ENCODE measurements around the gene CCDC175. TPM values are rescaled to one million over a fixed set of nuclear protein-coding genes. Genes with fewer than 3 reads are reported as not detected.

Gene CCDC175
- total RNA-seq, 1 experiment from 2014 or later = not detected

DNA sequence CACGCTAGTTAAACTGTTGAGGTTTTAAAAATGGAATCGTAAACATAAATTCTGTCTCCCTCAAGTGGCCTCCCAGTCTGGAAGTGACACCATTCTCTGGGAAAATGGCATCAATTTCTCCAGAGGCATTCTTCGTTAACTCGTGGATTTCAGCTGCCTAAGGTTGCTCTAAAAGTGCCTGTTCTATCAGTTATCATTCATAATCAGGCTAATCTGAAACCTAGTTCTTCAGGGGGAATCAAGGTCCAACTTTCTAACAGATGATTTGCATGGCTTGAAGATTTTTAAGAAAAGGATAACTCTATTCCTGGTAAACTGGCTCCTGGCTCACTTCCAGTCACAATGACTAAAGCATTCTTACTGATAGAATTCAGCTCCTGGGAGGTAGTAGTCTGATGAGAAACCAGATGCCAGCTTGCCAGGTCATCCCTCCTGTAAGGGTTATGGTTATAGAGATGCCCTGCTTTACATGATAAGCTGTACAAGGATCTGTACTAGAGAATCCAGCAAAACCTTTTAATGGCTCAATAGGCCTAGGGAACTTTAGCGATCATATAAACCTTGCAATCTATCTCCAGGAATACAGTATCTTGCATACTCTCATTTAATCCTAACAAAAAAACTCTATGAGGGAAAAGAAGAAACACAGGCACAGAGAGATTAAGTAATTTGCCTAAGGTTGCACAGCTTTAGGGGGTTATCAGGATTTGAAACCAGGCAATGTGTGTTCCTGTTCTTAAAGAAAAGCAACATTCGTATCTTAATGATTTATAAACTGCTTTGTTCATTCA lies 93.9 kb downstream of the CCDC175 start:
- DNase-seq (ENCODE audit: low spot score) = peak; percentile 53

DNA sequence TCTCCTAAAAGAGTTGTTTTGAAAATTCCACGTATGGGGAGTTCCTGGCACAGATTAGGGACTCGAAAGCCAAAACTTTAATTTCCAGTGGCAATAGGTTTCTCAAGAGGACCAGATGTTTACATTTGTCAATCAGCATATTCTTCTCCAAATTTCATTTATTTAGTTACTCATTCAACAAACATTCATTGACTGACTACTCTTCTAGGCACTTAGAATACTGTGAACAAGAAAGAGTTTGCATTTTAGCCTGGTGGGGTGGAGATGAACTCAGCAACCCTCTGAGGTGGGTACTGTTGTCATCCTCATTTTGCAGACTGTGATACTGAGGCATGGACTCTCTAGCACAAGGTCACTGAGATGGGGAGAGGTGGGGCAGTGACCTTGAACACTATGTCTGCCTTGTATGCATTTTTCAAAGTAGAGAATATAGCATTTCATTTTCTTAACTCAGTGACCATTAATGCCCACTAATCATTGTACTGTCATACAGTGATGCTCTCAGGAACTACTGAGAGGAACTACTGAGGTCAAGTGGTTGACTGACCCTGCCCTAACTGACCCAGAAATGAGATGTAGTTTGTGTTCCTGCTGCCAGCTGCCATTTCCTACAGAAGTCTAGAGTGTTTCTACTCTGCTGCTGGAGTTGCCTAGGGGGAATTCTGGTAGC lies 94.6 kb downstream of the CCDC175 start:
- no peak for DNase-seq (ENCODE audit: low spot score)

DNA sequence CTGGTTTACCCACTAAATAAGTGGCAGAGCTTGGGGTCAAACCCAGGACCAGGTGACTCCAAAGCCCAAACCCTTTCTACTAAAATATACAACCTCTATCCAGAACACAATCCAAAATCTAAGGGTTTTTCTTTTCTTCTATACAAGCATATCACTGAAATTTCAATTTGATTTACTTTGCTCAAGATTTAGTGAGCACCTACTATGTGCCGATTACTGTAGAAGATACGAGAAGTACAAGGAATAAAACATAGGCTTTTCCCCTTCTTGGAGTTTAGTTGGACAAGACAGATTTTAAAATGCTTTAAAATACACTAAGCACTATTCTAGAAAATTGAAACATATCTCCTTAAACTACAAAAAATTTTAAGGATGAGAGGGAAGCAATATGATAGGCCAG lies 95.2 kb downstream of the CCDC175 start:
- no peak for DNase-seq (ENCODE audit: low spot score)

DNA sequence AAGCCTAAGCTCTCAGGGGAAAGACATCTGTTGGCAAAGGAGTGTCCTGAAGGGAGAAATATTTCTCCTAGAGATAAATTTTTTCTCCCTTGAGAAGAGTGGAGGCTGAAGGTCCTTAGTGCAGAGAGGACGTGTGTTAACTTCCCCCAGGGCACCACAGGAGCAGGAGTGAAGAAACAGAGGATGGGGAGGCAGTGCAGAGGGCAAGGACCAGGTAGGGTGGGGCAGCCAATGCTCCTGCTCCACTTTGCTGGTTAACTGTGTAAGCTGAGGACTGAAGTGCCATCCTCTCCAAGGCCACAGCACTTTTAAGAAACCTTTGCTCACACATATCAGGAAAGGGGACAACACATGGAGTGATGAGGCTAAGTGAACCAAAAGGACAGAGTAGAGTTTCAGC lies 96.4 kb downstream of the CCDC175 start:
- DNase-seq (ENCODE audit: low spot score) = no peak

DNA sequence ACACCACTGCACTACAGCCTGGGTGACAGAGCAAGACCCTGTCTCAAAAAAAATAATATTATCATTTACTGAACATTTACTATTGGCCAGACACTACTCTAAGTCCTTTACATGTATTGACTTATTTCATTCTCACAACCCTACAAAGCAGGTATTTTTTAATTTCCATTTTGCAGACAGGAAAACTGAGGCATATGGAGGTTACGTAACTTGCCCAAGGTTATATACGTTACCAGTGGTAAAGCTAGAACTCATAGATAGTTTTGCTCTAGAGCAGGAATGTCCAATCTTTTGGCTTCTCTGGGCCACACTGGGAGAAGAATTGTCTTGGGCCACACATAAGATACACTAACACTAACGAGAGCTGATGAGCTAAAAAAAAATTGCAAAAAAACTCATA lies 98.1 kb downstream of the CCDC175 start:
- DNase-seq (ENCODE audit: low spot score) = no peak

DNA sequence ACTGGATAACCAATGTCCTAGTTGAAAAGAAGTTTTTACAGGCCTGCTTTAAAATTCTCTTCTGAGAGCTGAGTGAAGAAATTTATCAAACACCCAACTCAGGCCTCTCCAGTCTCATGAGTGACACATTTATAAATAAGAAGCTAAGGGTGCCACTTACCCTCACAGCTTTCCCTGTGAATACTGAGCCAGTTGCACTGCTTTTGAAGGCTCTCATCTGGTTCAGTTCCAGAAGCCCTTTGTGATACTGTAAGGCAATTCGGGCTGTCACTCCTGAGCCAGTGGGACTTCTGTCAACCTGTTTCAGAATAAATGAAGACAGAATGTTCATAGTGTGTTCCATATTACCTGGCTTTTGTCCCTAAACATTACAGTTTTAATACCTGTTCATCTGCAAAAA lies 100.9 kb downstream of the CCDC175 start:
- DNase-seq (ENCODE audit: low spot score) = no peak

DNA sequence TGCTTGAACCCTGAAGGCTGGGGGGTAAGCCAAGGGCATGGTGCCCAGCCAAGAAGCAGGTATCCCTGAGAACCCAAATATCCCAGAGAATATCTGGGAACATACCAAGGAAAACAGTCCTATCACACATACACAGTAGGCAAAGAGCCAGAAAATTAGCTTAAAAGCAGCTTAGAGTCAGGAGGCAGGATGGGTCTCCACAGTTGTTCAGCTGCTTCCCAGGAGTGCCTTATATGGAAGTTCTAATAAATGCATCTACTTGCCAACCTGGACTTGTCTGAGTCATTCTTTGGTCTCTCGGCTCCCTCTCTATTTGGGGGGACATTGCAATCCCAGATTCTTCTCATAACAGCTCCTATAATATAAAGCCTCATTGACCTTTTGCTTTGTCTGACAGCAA lies 102.4 kb downstream of the CCDC175 start:
- DNase-seq (ENCODE audit: low spot score) = no peak

DNA sequence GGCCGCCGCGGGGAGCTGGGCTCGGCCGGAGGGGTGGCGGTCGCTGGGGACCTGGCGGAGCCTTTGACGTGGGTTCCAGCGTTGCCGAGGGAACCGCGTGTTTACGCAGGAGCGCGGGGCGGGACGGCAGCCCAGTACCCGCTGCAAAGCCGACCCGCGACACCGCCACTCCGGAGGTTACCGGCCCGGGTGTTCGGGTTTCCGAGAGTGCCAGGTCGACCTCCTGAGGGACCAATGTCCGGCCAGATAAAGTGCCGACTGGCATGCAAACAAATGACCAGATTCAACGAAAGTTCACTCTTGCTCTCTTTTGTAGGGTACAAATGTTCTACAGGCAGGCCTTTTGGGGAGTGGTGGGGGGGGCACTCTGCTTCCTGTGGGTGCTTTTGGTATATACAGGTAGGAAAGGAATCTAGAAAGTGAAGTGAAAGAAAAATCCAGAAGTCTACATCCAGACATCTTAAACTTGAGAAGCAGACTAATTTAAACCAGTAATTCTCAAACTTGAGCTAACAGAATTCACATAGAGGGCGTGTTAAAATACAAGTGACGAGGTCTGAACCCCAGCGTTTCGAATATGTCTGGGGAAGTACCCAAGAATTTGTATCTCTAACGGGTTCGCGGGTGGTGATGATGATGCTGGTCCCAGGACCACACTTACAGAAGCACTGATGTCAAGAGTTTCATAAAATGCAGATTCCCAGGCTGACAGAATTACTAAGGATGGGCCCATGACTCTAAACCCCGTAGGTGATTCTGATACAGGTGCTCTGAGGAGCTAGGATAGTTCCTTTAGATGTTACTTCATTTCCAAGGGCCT lies 111.1 kb downstream of the CCDC175 start, which contains the start of gene GPR135:
Gene GPR135, minus strand, starts transcription at position 65 of the 820 bp plus-strand sequence. CDS start 154 bp downstream, outside the sequence.
- DNase-seq (ENCODE audit: low spot score) = peak; percentile 40

DNA sequence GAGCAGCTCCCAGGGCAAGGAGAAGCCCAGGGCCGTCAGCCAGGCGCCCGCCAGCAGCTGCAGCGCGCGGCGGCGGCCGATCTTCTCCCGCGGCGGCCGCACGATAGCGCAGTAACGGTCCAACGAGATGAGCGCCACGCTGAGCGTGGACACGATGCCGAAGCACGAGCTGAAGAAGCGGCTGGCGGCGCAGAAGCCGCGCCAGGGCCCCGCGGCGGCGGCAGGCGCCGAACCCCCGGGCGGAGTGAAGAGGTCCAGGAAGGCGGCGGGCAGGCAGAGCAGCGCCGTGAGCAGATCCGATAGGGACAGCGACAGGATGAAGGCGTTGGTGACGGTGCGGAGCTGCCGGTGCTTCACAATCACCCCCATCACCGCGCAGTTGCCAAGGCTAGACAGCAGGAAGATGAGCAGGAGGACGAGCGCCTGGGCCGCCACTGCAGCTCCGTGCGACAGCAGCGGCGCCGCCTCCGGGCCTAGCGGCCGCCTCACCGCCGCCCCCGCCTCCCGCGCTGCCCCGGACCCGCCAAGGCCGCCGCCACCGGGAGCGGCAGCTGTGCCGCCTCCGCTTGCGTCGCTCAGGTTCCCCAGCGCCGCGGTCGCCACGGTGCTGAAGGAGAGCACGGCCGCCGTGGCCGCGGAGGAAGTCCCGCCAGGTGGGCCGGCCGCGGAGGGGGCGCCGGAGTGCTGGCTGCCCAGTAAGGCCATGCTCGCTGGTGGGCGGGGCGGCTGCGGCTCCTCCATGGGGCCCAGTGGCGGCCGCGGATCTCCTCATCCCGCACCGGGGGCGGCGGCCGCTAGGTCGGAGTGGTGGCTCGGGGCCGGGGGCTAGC lies 111.9 kb downstream of the CCDC175 start:
- DNase-seq (ENCODE audit: low spot score) = peak; percentile 25

DNA sequence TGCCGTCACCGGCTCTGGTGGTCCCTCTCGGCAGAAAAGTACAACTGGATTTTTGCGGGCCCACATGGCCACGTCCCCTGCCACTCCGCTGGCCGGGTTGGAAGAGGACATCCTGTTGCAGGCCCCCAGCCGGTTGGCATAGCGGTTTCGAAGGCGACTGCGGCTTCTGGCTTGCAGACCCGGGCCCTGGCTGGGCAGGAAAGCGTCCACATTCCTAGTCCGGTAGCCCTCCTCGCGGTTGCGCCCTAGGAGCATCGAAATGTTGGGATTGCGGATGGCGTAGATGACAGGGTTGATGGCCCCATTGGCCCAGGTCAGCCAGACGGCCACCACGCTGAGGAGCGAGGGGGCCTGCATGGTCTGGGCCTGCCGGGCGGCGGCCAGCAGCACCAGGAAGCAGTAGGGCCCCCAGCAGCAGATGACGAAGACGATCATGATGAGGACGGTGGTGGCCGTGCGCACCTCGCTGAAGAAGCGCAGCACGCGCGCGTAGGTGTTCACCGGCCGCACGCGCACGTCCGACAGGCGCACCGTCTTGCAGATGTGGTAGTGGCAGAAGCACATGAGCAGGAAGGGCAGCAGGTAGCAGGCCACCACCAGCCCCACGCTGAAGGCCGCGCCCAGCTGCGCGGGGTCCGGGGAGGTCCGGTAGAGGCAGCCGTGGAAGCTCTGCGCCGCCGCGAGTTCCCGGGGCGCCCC lies 112.7 kb downstream of the CCDC175 start:
- no peak for DNase-seq (ENCODE audit: low spot score)

DNA sequence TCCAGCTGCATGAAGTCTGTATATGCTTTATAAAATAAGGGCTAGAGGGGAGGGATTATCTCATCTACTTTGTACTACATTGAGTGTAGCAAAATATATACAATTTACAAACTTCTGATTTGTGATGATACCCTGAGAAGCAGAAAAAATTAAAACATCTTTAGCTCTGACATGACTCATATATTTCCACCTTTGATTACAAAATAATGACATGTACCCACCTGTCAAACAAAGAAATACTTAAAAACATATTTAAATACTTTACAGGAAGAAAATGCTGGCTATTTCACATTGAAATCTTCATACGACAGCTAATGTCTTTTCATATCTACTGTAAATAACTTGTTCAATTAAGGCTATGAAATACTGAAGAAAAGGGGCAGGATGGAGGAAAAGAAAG lies 114.7 kb downstream of the CCDC175 start:
- DNase-seq (ENCODE audit: low spot score) = no peak

DNA sequence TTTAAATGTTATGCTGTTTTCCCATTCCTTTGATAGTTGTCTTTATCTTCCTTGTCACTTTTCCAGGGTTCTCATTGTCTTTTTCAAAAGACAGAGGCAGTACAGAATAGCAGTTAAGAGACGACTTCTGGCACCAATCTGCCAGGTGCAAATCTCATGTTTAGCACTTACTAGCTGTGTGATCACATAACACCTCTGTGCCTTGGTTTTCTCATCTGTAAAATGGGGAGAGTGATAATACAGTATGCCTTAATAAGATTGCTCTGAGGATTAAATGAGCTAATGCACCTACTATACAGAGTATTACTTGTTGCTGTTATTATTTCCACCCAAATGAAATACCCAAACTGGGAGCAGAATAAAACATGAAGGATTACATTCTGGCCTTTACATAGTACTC lies 116.2 kb downstream of the CCDC175 start:
- no peak for DNase-seq (ENCODE audit: low spot score)

DNA sequence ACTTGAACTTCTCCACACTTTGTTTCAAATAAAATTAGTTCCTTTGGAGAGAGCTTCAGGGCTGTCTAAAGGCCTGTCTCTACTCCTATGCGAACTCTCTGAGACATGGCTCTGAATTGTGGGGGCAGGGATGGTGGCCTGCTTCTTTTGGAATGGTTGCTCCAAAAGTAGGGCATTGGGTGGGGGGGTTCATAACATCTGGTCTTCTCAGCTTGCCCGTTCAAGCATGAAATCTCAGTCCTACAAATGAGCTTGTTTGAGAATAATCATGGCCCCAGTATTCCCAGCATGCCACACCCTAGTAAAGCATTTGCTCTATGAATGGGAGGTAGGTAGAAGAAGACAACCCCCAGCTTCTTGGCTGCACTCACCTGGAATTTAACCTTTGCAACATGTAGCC lies 118.1 kb downstream of the CCDC175 start:
- no peak for DNase-seq (ENCODE audit: low spot score)

DNA sequence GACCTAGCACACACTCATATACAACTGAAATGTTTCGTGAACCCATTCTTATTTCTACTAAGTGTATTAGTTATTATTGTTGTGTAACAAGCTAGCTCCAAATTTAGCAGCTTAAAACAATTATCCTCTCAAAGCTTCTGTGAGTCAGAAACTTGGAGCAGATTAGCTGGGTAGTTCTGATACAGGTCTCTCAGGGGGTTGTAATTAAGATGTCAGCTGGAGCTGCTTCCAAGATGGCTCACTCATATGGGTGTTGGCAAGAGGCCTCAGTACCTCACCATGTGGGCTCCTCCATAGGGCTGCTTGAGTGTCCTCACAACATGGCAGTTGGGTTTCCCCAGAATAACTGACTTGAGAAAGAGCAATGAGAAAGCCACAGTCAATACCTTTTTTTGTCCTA lies 121.2 kb downstream of the CCDC175 start:
- DNase-seq (ENCODE audit: low spot score) = no peak

Other genes with a start within 250 kb of the CCDC175 start
- 0.83 and 0.84 TPM in 2 replicates for gene GPR135, start 111.4 kb downstream of the CCDC175 start, total RNA-seq (2014; rRNA removed; shearing (Covaris generic))
- gene L3HYPDH, start 92.4 kb downstream of the CCDC175 start, total RNA-seq (2014; rRNA removed; shearing (Covaris generic)) = 12.1 and 16.5 TPM in 2 replicates
- 15.1 and 17.2 TPM in 2 replicates for gene JKAMP, start 92.3 kb downstream of the CCDC175 start, total RNA-seq (2014; rRNA removed; shearing (Covaris generic))

Data from HT-29 (cell line).